ENCODE measurements around the gene MEIOSIN. TPM values are rescaled to one million over a fixed set of nuclear protein-coding genes. Genes with fewer than 3 reads are reported as not detected.
"Not testable (repeated sequence)": the region's sequence is repeated elsewhere in the genome, so short reads cannot be mapped to it uniquely, and the experiment has no call there.

MEIOSIN gene
- total and polyA plus RNA-seq, 11 donors, result not detected

GRCh38 chr19:45745606-45746005 is 12.4 kb downstream of the MEIOSIN start:
- Histone ChIP-seq H3K27ac (no peak overlapping the region), H3K4me3 (no peak overlapping the region), H3K36me3 (no peaks in the 10 kb centered on the region), H3K9me3 (no peaks in the 10 kb centered on the region), H3K27me3 (peaks cover 0 to 13% (median 0%) of the 10 kb centered on the region in 9 donors), H3K4me1 (no peaks in the 10 kb centered on the region)
- TF ChIP-seq, protein P1, sequence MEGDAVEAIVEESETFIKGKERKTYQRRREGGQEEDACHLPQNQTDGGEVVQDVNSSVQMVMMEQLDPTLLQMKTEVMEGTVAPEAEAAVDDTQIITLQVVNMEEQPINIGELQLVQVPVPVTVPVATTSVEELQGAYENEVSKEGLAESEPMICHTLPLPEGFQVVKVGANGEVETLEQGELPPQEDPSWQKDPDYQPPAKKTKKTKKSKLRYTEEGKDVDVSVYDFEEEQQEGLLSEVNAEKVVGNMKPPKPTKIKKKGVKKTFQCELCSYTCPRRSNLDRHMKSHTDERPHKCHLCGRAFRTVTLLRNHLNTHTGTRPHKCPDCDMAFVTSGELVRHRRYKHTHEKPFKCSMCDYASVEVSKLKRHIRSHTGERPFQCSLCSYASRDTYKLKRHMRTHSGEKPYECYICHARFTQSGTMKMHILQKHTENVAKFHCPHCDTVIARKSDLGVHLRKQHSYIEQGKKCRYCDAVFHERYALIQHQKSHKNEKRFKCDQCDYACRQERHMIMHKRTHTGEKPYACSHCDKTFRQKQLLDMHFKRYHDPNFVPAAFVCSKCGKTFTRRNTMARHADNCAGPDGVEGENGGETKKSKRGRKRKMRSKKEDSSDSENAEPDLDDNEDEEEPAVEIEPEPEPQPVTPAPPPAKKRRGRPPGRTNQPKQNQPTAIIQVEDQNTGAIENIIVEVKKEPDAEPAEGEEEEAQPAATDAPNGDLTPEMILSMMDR (IDR thresholded peaks at IDR 0.05), result no peak
- TF ChIP-seq POLR2A (IDR thresholded peaks at IDR 0.05), result no peak
- intact Hi-C loops (cut with DNase I), result no loop called here
- ATAC-seq, result no peak
- no peak for DNase-seq
- 88 to 94% (median 92%) methylated on average over 6 of the region's 6 CpGs for WGBS, 4 donors

DNA sequence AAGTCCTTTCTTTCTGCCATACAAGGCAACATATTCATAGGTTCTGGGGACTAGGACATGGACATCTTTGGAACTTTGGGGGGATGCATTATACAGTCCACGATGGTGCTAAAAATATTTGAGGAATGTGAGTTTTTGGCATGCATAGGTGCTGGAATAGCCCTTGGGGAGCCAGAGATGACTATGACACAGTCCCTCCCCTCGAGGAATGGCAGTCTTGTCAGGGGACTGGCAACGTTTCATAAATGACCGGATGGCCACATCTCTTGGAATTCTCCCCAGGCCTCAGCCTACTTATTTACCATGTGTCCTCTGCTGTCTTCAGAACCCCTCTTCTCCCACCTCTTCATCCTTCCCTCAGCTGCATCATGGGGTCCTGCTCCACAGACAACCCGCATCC is 13.6 kb downstream of the MEIOSIN start:
- intact Hi-C loops (cut with DNase I), result no loop called here
- no peak overlapping the region for H3K4me3 ChIP-seq
- no peaks in the 10 kb centered on the region for H3K4me1 ChIP-seq
- peaks cover 0 to 13% (median 0%) of the 10 kb centered on the region in 9 donors for H3K27me3 ChIP-seq
- no peaks in the 10 kb centered on the region for H3K9me3 ChIP-seq
- H3K36me3 ChIP-seq, result no peaks in the 10 kb centered on the region
- WGBS, 4 donors, result 56 to 68% (median 65%) methylated on average over 5 of the region's 5 CpGs
- no peak for ATAC-seq
- no peak overlapping the region for H3K27ac ChIP-seq
- DNase-seq, result no peak
- no peak for TF ChIP-seq POLR2A (IDR thresholded peaks at IDR 0.05)
- TF ChIP-seq, protein P1 (IDR thresholded peaks at IDR 0.05), result no peak

GRCh38 chr19:45747513-45747912 is 14.3 kb downstream of the MEIOSIN start:
- no peak for TF ChIP-seq POLR2A (IDR thresholded peaks at IDR 0.05)
- TF ChIP-seq, protein P1 (IDR thresholded peaks at IDR 0.05), result no peak
- Histone ChIP-seq H3K9me3 (no peaks in the 10 kb centered on the region), H3K27ac (no peak overlapping the region), H3K36me3 (no peaks in the 10 kb centered on the region), H3K4me1 (no peaks in the 10 kb centered on the region), H3K4me3 (no peak overlapping the region), H3K27me3 (peaks cover 0 to 13% (median 0%) of the 10 kb centered on the region in 9 donors)
- ATAC-seq (no peak), DNase-seq (no peak)
- intact Hi-C loops (cut with DNase I), result no loop called here
- WGBS, 4 donors, result 85 to 90% (median 88%) methylated on average over 5 of the region's 5 CpGs

DNA sequence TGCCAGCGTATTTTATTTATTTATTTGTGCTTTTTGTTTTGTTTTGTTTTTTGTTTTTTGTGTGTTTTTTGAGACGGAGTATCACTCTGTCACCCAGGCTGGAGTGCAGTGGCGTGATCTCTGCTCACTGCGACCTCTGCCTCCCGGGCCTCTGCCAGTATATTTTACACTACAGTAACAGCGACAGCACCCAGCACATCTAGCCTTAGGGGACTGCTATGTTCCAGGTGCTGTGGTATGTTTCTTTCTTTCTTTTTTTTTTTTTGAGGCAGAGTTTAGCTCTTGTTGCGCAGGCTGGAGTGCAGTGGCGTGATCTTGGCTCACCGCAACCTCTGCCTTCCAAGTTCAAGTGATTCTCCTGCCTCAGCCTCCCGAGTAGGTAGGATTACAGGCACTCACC is 18.2 kb downstream of the MEIOSIN start:
- H3K4me1 ChIP-seq; H3K36me3 ChIP-seq; intact Hi-C loops (cut with DNase I); H3K27me3 ChIP-seq; H3K27ac ChIP-seq; H3K4me3 ChIP-seq; ATAC-seq; H3K9me3 ChIP-seq; DNase-seq: not testable (repeated sequence)
- 89 to 94% (median 91%) methylated on average over 10 of the region's 10 CpGs for WGBS, 4 donors

DNA sequence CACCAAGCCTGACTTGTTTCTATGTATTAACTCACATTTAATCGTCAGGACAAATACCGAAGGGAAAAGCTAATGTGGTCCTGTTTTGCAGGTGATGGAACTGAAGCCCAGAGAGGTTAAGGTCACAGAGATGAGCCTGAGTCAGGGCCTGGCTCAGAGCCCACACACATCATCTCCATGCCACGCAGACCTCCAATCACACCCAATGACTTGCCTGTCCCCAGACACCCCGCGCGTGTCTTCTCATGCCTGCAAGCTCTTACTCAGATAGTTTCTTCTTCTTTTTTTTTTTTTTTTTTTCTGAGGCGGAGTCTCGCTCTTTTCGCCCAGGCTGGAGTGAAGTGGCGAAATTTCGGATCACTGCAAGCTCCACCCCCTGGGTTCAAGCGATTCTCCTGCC is 19.4 kb downstream of the MEIOSIN start:
- intact Hi-C loops (cut with DNase I), result no loop called here
- Histone ChIP-seq H3K36me3 (no peaks in the 10 kb centered on the region), H3K4me1 (no peaks in the 10 kb centered on the region), H3K27ac (no peak overlapping the region), H3K9me3 (no peaks in the 10 kb centered on the region), H3K27me3 (no peaks in the 10 kb centered on the region), H3K4me3 (no peak overlapping the region)
- ATAC-seq (no peak), DNase-seq (peak in 1 of 5 donors; percentile 16)
- 90 to 98% (median 95%) methylated on average over 12 of the region's 12 CpGs for WGBS, 4 donors
- TF ChIP-seq, protein P1 (IDR thresholded peaks at IDR 0.05), result no peak
- TF ChIP-seq POLR2A (IDR thresholded peaks at IDR 0.05), result no peak

All from heart left ventricle (tissue), 16 donors.